NCI-H2196 (cell line): ENCODE results near the gene TUT4.

ENCODE experiments used
- DNase-seq: peaks from one replicate; lab custom pipeline; 2025; ENCODE audit not compliant: unreplicated experiment; lab: John Stamatoyannopoulos, UW

The TUT4 gene

GRCh38 chr1:52473039-52473438 lies 79.9 kb downstream of the TUT4 start:
- no peak for DNase-seq

- no peak for DNase-seq
Measured at GRCh38 chr1:52472384-52472783, 80.5 kb downstream of the TUT4 start.

- DNase-seq, result no peak
Measured at GRCh38 chr1:52469108-52469507, 83.8 kb downstream of the TUT4 start.

DNA sequence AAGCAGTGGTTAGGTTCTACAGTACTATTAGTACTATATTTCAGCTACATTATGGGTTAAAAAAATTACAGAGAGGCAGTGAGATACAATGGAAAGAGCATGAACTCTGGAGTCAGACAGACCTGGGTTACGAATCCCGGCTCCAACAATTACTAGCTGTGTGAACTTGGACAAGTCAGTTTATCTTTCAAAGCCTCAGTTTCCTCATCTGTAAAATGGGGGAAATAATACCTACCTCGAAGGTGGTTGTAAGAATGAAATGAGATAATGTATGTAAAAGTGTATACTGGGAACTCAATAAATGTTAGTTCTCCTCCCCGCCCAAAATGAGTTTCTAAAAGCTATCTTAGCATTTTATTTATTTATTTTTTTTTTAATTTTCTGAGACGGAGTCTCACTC lies 89.0 kb downstream of the TUT4 start:
- no peak for DNase-seq

DNA sequence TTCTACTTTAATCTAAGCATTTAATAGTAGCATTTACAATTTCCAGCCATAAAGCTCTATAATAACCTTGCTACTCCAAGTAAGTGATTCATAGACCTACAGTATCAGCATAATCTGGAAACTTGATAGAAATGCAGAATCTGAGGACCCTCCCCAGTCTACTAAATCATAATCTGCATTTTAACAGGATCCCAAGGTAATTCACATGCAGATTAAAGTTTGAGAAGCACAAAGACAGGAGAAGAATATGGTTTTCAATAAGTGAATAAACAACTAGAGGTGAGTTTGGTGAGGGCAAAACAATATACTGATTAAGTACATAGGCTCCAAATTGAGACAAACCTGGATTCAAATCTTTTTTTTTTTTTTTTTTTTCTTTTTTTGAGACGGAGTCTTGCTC lies 91.1 kb downstream of the TUT4 start:
- no peak for DNase-seq

DNA sequence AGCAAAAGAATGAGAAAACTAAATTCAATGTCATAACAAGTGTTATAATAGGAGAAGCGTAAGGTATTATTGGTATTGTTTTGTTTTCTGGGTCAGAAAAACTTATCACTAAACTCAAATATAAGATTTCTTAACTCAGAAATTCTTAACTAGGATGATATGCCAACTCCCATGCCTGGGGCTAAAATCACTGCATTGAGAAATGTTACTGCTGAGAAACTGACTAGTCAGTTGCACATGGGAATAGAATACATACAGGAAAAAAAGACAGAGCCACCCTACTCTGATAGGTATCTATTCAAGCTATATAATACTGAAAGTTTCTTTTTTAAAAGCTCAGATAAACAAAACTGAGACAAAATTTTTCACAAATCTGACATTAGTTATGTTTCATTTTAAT lies 92.2 kb downstream of the TUT4 start:
- DNase-seq, result no peak

DNA sequence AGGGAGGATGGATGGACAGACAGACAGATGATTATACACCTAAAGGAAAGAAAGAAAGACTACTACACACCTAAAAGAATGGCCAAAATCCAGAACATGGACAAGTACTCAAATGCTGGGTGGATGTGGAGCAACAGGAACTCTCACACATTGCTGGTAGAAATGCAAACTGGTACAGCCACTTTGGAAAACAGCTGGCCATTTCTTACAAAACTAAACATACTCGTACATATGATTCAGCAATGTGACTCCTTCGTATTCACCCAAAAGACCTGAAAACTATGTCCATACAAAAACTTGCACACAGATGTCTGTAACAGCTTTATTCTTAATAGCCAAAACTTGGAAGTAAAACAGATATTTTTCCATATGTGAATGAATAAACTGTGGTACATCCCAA lies 97.2 kb downstream of the TUT4 start:
- DNase-seq, result no peak

DNA sequence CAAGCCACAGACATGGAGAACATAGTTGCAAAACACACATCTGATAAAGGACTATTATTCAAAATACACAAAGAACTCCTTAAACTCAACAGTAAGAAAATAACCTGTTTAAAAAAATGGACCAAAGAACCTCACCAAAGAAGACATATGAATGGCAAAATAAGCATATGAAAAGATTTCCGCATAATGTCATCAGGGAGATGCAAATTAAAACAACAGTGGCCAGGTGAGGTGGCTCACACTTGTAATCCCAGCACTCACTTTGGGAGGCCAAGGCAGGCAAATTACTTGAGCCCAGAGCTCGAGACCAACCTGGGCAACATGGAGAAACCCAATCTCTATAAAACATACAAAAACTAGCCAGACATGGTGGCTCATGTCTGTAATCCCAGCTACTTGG lies 98.1 kb downstream of the TUT4 start:
- no peak for DNase-seq

GRCh38 chr1:52454127-52454526 lies 98.8 kb downstream of the TUT4 start:
- DNase-seq, result no peak

GRCh38 chr1:52444463-52444862 lies 108.4 kb downstream of the TUT4 start:
- no peak for DNase-seq

- DNase-seq, result no peak
Measured at GRCh38 chr1:52439976-52440375, 112.9 kb downstream of the TUT4 start.

- no peak for DNase-seq
Measured at GRCh38 chr1:52436817-52437216, 116.1 kb downstream of the TUT4 start.

GRCh38 chr1:52435650-52436049 lies 117.2 kb downstream of the TUT4 start:
- no peak for DNase-seq

DNA sequence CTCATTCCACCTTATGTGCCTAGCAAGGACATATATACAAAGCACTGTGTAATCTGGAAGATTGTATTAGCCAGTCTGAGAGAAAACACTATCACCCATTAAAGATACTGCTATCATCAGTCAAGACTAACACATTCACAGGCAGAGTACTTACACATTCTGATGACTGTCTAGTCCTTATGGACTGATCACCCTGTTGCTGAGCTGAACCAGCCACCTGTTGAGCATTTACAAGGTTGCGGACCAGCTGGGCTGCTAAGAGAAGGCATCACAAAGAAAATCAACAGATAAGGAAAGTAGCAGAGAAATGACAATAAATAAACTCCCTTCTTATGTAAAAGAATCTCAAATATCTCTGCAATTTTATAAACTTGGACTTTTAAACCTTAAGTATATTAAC lies 117.7 kb downstream of the TUT4 start:
- no peak for DNase-seq

GRCh38 chr1:52432807-52433206 lies 120.1 kb downstream of the TUT4 start:
- no peak for DNase-seq

DNA sequence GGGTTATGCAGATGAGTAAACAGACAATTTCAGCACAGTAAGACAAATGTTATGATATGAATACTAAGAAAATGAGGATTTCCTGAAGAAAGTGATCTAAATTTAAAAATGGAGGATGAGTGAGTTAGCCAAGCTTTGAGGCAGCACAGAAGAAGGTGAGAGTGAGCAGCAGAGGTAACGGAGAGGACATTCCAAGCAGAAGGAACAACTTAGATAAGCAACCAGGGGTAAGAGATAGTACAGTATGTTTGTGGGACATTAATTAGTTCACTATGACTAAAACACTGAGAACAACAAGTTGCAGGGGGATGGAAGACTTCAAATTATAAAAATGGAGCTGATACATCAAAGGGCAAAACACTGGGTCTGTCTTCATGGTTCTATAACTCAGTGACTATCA lies 125.7 kb downstream of the TUT4 start:
- no peak for DNase-seq

DNA sequence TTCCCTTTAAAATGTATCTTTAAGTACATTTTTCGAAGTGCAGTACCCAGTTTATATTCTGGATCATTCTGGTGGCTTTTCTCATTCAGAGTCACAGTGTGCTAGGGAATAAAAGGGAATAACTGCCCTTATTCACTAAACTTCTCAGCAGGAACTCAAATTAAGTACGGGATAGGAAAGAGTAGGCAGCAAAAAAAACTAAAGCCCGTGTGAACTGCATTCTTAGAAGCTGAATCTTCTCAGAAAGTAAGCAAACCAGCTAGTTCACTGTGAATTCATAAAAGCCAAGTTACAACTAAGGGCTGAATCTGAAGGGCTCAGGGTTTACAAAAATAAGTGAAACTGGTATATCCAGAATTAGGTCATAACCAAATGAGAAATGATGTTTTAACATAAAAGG lies 126.5 kb downstream of the TUT4 start:
- DNase-seq, result no peak

DNA sequence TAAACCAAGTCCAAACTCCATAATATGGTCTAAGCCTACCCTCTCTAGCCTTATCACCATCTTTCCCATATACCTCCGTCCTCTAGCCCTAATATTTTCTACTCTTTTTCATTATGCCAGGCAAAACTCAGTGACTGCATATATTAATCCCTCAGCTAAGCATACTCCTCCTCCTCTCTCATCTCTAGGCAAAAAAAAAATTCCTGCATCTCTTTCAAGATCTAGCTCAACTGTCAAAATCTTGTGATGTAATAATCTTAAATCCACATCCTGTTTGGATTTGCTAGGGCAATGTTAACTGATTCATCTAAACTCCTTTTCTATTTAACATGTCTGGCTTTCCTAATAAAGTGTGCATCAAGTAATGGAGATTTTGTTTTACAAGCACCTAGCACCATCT lies 128.1 kb downstream of the TUT4 start:
- DNase-seq, result no peak

GRCh38 chr1:52424231-52424636 lies 128.7 kb downstream of the TUT4 start:
- DNase-seq, result no peak

DNA sequence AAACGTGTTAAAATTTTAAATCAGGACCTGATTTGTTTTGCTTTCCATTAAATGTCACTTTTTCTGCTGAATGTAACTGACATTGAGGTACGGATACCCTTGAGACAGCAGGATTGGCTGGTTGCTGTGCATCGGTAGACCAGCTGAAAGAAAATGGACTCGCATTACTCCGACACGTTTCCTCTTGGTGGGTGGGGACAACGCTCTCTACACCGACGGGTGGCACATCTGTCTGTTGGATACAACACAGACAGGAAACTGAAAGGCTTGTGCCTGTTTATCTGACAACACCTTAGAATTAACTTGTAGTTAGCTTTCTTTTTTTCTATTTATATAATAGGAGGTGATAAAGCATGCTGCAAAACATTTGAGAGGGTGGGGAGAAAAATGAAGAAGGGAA lies 129.1 kb downstream of the TUT4 start:
- DNase-seq, result no peak

GRCh38 chr1:52423055-52423454 lies 129.8 kb downstream of the TUT4 start:
- DNase-seq, result no peak

DNA sequence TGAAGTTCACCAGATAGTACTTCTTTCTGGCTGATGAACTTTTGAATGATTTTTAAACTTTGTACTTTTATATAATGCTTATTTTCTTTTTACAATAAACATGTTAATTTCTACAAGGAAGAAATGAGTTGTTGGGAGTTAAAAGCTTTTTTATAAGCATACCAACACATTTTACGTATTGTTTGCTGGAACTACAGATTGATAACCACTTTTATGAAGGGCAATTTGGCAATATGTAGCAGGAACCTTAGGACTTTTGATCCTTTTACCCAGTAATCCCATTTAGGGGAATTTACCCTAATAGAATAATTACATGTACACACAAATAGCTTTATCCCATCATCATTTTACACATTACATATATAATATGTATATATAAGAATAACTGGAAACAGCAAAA lies 132.2 kb downstream of the TUT4 start:
- no peak for DNase-seq

DNA sequence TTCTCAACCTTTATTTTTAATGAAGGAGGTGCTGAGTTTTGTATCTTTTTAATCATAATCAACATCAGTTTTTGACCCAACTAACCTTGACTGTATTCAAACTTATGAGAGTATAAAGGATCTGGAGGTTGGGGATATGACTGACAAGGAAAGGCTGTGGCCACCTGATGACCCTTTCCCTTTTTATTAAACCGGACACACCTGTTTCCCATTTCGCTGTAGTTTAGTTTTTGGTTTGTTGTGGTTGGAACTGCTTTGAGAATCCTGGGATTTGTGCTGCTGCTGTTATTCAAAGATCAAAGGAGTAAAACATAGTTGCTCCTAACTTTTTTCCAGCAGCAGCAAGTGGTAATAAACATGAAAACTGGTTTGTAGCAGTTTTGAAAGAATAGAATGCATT lies 136.1 kb downstream of the TUT4 start:
- no peak for DNase-seq

- DNase-seq, result no peak
Measured at GRCh38 chr1:52414942-52415341, 137.9 kb downstream of the TUT4 start.
